GM13976 (cell line): Measurements from ENCODE around the gene ROBO1.

ENCODE experiments used
- DNase-seq: peaks from one replicate; pipeline ENCODE4 v3.0.0; 2012; ENCODE audit warnings: low spot score
- in situ Hi-C: fragments of 300-500 bp; cut with MboI; formaldehyde crosslinking; loops from one replicate; pipeline ENCODE4 v1.12.0; 2022; ENCODE audit warnings: low sequenced_read_pairs, mixed read lengths, inconsistent platforms; ENCODE audit not compliant: unreplicated experiment
- TF ChIP-seq, protein P1 (sequence below): IDR thresholded peaks from 2 replicates; pipeline ENCODE4 v1.5.1; 2012; ENCODE audit warnings: borderline replicate concordance, mild to moderate bottlenecking; ENCODE audit not compliant: insufficient read depth; ENCODE audit errors: extremely low read depth, missing control alignments, control extremely low read depth

The ROBO1 gene

DNA sequence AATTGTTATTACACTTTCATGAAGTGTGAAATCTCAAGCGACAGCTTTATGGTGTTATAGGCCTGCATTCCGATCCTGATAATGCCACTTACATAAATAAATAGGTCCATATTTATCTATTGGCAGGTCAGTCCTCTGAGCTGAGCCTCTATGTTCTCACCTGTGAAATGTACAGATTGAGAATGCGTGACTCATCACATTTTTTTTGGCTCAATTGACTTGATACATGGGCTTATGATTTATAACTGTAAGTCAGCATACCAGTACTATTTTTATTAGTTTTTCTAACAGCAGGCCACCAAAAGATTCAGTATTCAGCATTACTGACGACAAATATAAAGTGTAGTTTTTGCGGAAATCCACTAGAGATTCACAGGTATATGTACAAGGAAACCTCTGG, 344.4 kb downstream of the ROBO1 start:
- in situ Hi-C loops = no loop called here
- TF ChIP-seq, protein P1, sequence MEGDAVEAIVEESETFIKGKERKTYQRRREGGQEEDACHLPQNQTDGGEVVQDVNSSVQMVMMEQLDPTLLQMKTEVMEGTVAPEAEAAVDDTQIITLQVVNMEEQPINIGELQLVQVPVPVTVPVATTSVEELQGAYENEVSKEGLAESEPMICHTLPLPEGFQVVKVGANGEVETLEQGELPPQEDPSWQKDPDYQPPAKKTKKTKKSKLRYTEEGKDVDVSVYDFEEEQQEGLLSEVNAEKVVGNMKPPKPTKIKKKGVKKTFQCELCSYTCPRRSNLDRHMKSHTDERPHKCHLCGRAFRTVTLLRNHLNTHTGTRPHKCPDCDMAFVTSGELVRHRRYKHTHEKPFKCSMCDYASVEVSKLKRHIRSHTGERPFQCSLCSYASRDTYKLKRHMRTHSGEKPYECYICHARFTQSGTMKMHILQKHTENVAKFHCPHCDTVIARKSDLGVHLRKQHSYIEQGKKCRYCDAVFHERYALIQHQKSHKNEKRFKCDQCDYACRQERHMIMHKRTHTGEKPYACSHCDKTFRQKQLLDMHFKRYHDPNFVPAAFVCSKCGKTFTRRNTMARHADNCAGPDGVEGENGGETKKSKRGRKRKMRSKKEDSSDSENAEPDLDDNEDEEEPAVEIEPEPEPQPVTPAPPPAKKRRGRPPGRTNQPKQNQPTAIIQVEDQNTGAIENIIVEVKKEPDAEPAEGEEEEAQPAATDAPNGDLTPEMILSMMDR = no peak
- DNase-seq = no peak

DNA sequence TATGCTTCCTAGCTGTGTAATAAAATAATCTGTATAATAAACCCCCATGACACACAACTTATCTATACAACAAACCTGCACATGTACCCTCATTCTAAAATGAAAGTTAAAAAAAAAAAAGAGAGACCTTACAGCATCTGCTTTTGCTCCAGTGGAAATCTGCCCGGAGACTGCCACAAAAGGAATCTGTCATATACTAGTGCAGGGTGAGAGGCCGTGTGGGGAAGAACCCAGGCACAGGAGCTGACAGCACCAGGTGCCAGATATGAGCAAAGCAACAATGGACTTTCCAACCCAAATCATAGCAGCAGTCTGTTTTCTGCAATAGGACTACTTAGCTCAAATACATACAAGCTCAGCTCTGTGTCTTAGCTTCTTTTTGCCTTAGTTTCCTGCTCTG, 346.5 kb downstream of the ROBO1 start:
- in situ Hi-C loops = no loop called here
- TF ChIP-seq, protein P1 = no peak
- DNase-seq = no peak

DNA sequence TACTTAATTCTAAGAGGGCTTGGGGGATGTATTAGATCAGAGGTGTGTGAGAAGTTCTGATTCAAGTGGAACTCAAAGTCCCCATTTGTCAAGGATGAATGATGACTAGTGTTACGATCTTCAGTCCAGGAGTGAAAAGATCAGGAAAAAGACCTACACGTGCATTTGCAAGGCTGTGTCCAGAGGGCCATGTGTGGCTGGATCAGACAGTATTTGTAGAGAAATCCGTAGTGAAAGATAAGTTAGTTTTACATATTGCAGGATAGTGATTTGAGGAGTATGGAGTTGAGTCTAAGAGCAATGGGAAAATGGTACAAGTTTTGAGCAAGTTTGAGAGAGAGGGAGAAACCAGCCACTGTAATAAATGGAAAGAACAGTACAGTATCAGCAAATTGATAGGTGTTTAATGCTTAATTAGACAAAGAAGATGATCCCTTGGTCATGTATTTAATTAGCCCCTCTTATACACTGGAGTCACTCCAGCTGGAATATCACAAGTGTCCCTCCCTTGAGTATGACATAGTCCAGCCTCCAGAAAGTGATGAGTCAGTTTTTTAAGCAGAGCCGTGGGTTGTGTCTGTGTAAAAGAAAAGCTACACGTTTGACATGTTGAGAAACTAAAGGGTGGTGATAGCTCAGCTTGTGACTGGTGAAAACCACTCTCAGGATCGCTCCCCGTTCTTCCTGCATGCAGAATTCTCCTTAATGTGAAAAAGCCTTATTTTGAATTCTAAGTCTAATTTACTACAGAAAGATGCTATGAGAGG, 348.8 kb downstream of the ROBO1 start:
- TF ChIP-seq, protein P1 = no peak
- DNase-seq = no peak
- in situ Hi-C loops = no loop called here

DNA sequence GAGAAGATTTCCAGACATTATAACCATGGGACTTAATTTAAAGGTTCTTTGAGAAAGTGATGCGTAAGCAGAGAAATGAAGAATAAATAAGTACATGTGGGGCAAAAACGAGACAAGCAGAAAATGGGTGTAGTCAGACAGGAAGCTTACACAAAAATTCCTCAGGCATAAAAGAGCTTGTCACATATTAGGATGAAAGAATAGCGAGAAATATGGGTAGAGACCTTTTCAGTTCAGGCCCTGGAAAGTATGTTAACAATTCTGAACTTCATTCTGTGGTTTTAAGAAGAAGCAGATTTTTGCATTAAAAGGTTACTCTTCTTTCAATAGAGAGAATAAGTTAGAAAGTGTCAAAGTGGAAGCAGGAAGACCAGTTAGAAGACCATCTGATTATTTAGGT, 352.4 kb downstream of the ROBO1 start:
- no peak for DNase-seq
- in situ Hi-C loops = no loop called here

DNA sequence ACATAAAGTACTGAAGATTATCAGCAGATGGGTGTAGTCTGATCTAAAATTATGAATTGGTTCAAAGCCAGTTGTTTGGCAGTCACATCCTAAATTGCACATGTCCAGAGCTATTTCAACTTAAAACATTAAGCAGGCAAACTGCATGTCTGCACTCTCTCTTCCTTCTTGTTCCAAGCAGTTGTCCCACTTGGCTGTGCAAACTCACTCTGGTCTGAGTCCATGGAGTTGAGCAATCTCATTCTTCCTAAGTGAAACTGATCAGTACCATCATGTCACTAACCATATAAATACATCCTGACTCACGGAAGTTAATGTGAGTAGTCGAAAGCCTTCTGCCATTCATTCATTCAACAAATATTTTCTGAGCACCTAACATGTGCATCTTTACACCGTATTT, 353.0 kb downstream of the ROBO1 start:
- TF ChIP-seq, protein P1 = no peak
- no peak for DNase-seq
- in situ Hi-C loops = no loop called here

More for the DNA sequence above, 352.4 kb downstream of the ROBO1 start:
- TF ChIP-seq, protein P1 = no peak

DNA sequence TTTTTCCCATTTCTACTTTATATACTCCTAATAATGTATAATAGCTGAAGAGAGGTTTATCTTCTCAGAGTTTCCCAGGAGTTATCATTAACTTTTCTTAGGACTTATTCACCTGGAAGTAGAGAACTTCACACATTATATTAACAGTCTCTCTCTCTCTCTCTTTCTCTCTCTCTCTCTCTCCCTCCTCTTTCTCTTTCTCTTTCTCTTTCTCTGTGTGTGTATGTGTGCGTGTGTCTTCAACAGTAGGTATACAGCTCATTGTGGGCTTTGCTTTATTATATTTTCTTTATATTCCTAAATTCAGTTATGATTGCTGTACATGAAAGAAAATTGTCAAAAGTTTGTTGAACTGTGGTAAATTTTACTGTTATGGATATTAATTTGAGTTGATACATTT, 353.8 kb downstream of the ROBO1 start:
- TF ChIP-seq, protein P1 = no peak
- DNase-seq = no peak
- in situ Hi-C loops = no loop called here
